GM12878 (cell line): ENCODE results near the gene CTBP1.

Experiments
- CHD2 ChIP-seq: IDR thresholded peaks from 2 replicates; pipeline ENCODE4 v1.6.1; 2011; ENCODE audit warnings: low read depth, low read length, improper control_type of control experiment, borderline replicate concordance
- IRF4 ChIP-seq: IDR thresholded peaks from 2 replicates; pipeline ENCODE4 v1.6.1; 2011; ENCODE audit warnings: low read depth, low read length
- ZNF24 ChIP-seq: fragments of 450-650 bp; IDR thresholded peaks from 2 replicates; pipeline ENCODE4 v1.6.1; 2017; ENCODE audit warnings: antibody characterized with exemption, mild to moderate bottlenecking
- TF ChIP-seq, protein P1 (sequence below), 3 experiments: IDR thresholded peaks in 2 of 3; conservative IDR thresholded peaks in 1 of 3; 2 replicates each; pipeline ENCODE4 v1.5.1; 2011; ENCODE audit warnings: low read depth in 3 of 3, low read length in 3 of 3, mild to moderate bottlenecking in 3 of 3, control low read depth in 2 of 3, moderate library complexity in 2 of 3, inconsistent platforms in 1 of 3, mixed read lengths in 1 of 3; ENCODE audit not compliant: control insufficient read depth in 2 of 3, insufficient read depth in 1 of 3; ENCODE audit errors: extremely low read depth in 1 of 3

DNA sequence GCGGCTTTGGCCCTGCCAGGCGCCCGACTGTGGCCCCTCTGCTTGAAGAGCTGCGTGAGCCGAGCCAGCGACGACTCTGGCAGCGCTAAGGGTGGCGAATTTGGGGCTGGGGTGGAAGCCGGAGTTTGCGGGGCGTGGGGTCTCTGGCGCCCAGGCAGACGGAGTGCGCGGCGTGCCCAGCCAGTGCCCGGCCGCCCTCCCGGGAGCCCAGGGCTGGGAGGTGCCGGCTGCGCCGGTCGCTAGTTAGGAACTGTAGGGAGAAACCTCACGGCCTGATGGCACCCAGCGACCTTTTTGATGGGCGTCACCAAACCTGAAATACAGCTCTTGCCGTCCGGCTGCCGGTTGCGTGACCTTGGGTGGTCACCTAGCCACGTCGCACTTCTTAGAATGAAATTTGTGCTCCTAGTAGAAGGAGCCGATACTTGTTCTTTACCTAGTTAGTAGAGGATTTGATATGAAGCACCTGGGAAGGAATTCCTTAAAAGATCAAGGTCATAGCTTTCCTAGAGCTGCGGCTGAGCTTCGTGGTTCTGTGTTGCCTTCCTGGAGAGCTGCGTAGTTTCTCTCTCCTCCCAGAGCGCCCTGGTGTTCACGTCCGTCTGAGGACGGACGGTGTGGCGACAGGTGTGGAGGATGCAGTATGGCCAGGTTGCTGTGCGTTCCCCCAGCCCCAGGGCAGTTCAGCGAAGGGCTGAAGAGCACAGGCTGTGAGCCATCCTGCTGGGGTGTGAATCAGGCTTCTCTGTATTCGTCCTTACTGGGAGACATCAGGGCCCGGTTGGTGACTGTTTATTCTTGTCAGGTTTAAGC lies 41.4 kb upstream of the CTBP1 start:
- TF ChIP-seq IRF4 (no peak), CHD2 (no peak), ZNF24 (no peak)
- TF ChIP-seq, protein P1, sequence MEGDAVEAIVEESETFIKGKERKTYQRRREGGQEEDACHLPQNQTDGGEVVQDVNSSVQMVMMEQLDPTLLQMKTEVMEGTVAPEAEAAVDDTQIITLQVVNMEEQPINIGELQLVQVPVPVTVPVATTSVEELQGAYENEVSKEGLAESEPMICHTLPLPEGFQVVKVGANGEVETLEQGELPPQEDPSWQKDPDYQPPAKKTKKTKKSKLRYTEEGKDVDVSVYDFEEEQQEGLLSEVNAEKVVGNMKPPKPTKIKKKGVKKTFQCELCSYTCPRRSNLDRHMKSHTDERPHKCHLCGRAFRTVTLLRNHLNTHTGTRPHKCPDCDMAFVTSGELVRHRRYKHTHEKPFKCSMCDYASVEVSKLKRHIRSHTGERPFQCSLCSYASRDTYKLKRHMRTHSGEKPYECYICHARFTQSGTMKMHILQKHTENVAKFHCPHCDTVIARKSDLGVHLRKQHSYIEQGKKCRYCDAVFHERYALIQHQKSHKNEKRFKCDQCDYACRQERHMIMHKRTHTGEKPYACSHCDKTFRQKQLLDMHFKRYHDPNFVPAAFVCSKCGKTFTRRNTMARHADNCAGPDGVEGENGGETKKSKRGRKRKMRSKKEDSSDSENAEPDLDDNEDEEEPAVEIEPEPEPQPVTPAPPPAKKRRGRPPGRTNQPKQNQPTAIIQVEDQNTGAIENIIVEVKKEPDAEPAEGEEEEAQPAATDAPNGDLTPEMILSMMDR (IDR thresholded peaks at IDR 0.05 in 2 of 3, conservative IDR thresholded peaks at IDR 0.05 in 1 of 3; ENCODE audit: control insufficient read depth in 2 of 3, extremely low read depth in 1 of 3, insufficient read depth in 1 of 3, low read depth in 3 of 3, low read length in 3 of 3) = no peak
